ENCODE measurements around the gene SCLY.

The SCLY gene

DNA sequence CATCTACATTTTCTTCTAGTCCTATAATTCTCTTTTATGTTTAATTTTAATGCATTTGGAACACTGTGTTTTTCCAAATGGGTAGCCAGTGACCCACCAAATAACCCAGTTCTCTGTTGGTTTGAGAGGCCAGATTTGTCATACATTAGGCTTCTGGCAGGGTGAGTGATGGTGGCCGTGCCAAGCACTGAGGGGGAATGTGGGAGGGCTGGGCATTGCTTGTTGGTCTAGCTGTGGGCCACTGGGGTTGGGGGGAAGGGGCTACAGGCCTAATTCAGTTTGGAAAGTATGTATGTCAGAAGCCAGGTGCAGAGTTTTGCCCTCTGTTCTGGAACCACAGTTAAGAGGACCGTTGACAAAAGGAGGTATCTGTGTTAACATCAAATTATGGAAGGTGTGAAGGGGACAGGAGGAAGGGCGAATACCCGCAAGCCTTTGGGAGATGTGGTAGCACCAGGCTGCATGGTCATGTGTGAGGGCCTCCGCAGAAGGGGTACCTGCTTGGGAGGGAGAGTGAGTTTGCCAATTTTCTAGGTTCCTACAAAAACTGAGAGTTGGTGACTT, 38.1 kb upstream of the SCLY start:
- no peak overlapping the region for H3K4me3 ChIP-seq (ENCODE audit: low read length)
- TF ChIP-seq, protein P1, sequence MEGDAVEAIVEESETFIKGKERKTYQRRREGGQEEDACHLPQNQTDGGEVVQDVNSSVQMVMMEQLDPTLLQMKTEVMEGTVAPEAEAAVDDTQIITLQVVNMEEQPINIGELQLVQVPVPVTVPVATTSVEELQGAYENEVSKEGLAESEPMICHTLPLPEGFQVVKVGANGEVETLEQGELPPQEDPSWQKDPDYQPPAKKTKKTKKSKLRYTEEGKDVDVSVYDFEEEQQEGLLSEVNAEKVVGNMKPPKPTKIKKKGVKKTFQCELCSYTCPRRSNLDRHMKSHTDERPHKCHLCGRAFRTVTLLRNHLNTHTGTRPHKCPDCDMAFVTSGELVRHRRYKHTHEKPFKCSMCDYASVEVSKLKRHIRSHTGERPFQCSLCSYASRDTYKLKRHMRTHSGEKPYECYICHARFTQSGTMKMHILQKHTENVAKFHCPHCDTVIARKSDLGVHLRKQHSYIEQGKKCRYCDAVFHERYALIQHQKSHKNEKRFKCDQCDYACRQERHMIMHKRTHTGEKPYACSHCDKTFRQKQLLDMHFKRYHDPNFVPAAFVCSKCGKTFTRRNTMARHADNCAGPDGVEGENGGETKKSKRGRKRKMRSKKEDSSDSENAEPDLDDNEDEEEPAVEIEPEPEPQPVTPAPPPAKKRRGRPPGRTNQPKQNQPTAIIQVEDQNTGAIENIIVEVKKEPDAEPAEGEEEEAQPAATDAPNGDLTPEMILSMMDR (conservative IDR thresholded peaks at IDR 0.05; ENCODE audit: low read length): no peak
- no peak for DNase-seq (ENCODE audit: low read depth)

DNA sequence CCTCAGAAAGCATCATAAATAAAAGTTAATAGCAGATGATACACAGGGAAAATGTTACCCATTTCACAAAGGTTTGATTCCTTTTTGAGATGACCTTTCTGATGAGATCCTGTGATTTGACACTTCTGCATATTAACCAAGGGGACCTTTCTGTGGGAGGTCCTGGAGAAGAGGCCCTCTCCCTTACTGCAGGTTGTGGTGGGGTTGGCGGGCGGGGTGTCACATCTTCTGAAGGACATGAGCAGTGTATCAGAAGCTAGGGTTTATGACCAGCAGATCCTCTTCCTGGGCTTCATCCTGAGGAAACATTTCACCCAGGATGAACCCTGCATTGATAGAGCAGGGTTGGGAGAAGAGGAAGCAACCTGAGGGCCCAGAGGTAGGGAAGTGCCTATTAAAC, 37.2 kb upstream of the SCLY start:
- no peak overlapping the region for H3K4me3 ChIP-seq (ENCODE audit: low read length)
- DNase-seq (ENCODE audit: low read depth): no peak
- TF ChIP-seq, protein P1 (conservative IDR thresholded peaks at IDR 0.05; ENCODE audit: low read length): no peak

DNA sequence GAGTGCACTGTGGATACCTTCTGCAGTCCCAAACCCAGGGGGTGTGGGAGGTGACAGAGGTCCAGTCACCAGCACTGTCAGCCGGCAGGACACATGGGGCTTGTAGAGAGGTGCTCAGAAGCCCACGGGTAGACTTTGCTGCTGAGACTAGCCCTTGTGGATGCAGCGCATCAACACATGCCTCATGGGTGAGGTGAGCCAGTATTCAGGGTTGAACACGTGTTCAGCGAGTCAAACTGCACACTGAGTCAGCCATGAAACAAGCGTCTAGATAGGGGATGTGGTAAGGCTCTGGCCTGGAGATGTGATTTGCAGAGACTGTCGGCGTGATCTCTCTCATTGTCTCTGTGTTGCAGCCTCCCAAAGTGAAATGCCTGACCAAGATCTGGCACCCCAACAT, 35.8 kb upstream of the SCLY start:
- DNase-seq (ENCODE audit: low read depth): peak; percentile 45
- no peak overlapping the region for H3K4me3 ChIP-seq (ENCODE audit: low read length)
- TF ChIP-seq, protein P1 (conservative IDR thresholded peaks at IDR 0.05; ENCODE audit: low read length): no peak

DNA sequence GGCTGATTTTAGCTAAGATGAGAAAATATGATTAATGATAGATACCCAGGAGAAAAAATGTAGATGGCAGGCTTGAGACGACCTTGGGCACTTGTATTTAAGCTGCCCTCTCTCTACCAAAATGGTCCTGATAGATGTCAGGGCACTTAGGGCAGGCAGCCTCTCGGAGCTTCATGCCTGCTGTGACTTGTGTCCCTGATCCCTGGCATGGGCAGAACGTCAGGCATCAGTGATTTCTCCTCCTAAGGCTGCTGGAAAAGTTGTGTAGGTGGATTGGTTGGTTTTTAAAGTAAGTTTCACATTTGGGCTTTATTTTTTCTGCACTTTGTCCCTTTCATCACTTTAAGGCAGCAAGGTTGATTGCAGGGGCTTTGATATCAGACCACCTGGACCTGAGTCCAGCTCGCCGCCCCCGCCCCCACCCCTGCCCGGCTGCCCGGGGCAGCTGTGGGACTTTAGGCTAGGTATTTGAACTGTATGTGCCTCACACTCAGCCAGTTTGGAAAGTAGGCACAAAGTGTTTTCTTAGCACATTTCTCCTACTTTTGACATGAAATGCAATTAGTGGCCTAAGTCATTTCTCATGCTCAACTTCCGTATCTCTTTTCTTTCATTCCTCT, 35.0 kb upstream of the SCLY start:
- no peak overlapping the region for H3K4me3 ChIP-seq (ENCODE audit: low read length)
- DNase-seq (ENCODE audit: low read depth): no peak
- TF ChIP-seq, protein P1 (conservative IDR thresholded peaks at IDR 0.05; ENCODE audit: low read length): no peak

DNA sequence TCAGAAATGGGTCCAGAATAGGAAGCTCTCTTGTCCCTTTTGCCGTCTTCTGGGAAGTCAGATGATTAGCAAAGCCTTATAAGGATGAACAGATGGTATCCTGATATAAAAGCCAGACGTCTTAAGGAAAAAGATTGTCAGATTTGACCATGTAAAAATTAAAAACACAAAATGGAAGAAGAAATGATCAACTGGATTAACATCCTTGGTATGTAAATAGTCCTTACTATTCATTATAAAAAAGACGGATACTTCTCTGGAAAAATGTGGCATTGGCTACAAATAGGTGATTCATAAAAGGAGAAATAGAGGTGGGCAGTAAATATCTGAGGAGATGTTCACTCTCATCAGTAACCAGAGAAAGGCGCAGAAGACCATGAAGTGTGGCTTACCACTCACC, 33.7 kb upstream of the SCLY start:
- peak; percentile 29 for DNase-seq (ENCODE audit: low read depth)
- TF ChIP-seq, protein P1 (conservative IDR thresholded peaks at IDR 0.05; ENCODE audit: low read length): no peak

DNA sequence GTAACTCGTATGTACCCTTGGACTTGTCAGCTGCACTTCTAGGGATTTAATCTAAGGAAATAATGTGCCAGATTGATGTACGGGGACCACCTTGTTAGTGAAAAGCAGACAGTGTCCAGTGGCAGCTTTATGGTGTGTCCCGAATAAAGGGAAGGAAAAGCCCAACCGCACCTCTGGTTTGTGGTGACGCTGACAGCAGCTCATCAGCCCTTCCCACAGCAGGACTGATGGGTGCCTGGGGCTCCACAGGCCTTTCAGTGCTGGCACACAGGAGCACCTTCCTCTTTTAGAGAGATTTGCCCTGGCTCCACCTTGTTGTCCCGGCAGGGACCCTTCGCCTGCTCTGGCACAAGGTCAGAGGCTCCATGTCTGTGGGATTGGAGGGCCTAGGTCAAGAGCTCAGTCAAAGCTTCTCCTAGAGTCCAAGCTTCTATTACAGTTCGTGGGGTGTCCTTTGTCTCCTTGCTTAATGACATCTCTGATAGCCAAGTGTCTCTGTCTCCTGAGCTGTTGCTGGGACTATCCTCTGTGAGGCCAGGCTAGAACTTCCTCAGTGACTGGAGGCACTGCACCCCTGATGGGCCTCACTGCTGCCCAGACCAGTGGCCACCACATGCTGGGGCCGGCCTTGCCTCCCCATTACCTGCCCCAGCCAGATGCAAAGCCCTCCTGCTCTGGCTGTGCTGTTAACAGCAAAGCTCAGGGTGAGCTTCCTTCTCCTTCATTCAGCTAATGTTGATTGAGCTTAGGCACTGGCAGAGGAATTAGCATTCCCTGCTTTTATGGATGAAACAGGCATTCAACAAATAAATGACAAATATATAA, 33.0 kb upstream of the SCLY start:
- DNase-seq (ENCODE audit: low read depth): no peak
- TF ChIP-seq, protein P1 (conservative IDR thresholded peaks at IDR 0.05; ENCODE audit: low read length): no peak
- no peak overlapping the region for H3K4me3 ChIP-seq (ENCODE audit: low read length)

More for the DNA sequence above, 33.7 kb upstream of the SCLY start:
- no peak overlapping the region for H3K4me3 ChIP-seq (ENCODE audit: low read length)
